ENCODE measurements around the gene ACTN4. TPM values are rescaled to one million over a fixed set of nuclear protein-coding genes. Genes with fewer than 3 reads are reported as not detected.

The ACTN4 gene
- total RNA-seq, 1 donor from 2014 or later: 975 TPM

- no peaks in the 10 kb centered on the region for H3K36me3 Mint-ChIP-seq (ENCODE audit: unreplicated experiment)
- no peak overlapping the region for H3K4me3 Mint-ChIP-seq (ENCODE audit: unreplicated experiment)
Measured at GRCh38 chr19:38717051-38717450, 69.6 kb downstream of the ACTN4 start.

GRCh38 chr19:38717855-38718254 is 70.4 kb downstream of the ACTN4 start:
- no peak for DNase-seq
- Mint-ChIP-seq H3K27ac (ENCODE audit: unreplicated experiment) (no peak overlapping the region), H3K36me3 (ENCODE audit: unreplicated experiment) (no peaks in the 10 kb centered on the region), H3K4me3 (ENCODE audit: unreplicated experiment) (no peak overlapping the region), H3K27me3 (ENCODE audit: unreplicated experiment) (peaks cover 12% of the 10 kb centered on the region), H3K4me1 (ENCODE audit: low read depth, unreplicated experiment) (no peaks in the 10 kb centered on the region), H3K9me3 (ENCODE audit: unreplicated experiment) (peaks cover 11% of the 10 kb centered on the region)
- TF ChIP-seq, protein P1, sequence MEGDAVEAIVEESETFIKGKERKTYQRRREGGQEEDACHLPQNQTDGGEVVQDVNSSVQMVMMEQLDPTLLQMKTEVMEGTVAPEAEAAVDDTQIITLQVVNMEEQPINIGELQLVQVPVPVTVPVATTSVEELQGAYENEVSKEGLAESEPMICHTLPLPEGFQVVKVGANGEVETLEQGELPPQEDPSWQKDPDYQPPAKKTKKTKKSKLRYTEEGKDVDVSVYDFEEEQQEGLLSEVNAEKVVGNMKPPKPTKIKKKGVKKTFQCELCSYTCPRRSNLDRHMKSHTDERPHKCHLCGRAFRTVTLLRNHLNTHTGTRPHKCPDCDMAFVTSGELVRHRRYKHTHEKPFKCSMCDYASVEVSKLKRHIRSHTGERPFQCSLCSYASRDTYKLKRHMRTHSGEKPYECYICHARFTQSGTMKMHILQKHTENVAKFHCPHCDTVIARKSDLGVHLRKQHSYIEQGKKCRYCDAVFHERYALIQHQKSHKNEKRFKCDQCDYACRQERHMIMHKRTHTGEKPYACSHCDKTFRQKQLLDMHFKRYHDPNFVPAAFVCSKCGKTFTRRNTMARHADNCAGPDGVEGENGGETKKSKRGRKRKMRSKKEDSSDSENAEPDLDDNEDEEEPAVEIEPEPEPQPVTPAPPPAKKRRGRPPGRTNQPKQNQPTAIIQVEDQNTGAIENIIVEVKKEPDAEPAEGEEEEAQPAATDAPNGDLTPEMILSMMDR (IDR thresholded peaks at IDR 0.05; ENCODE audit: partially characterized antibody, unreplicated experiment): no peak

More at GRCh38 chr19:38717051-38717450, 69.6 kb downstream of the ACTN4 start:
- Mint-ChIP-seq H3K27ac (ENCODE audit: unreplicated experiment) (no peak overlapping the region), H3K27me3 (ENCODE audit: unreplicated experiment) (peaks cover 12% of the 10 kb centered on the region), H3K4me1 (ENCODE audit: low read depth, unreplicated experiment) (no peaks in the 10 kb centered on the region), H3K9me3 (ENCODE audit: unreplicated experiment) (peaks cover 11% of the 10 kb centered on the region)
- DNase-seq: no peak
- TF ChIP-seq, protein P1 (IDR thresholded peaks at IDR 0.05; ENCODE audit: partially characterized antibody, unreplicated experiment): no peak

DNA sequence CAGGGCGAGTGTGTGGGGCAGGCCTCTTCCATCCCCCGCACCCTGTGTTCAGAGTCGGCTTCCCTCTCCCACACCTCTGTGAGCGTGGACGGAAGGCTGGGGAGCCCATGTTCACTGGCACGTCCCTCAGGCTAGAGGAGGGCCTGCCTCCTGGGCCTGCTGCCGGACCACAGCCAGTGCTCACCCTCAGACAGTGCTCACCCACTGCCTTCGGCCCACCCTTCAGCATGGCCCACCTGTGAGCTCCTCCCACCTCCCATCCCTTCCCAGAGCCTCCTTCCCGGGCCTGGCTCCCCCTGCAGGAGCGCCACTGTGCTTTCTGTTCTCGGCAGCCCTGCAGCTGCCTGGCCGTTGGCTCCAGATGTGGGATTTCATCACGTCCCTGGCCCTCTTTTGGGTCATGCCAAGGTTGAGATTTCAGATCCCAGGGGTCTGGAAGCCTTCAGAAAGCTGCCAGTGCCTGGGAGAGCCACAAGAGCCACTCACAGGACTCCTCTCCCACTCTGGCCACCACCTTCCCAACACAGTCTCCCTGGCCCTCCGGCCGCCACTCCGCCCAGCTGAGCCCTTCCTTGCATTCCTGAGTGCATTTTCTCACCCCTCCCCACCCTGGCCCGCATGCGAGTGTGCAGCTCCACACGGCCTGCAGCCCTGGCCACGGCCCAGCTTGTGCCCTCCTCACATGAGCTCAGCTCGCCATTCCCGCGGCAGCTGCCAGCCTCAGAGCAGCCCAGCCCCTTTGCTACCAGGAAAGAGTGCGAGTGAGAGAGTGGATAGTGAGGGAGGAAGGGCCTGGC is 71.5 kb downstream of the ACTN4 start:
- Mint-ChIP-seq H3K27me3 (ENCODE audit: unreplicated experiment) (peaks cover 10% of the 10 kb centered on the region), H3K4me1 (ENCODE audit: low read depth, unreplicated experiment) (no peaks in the 10 kb centered on the region), H3K9me3 (ENCODE audit: unreplicated experiment) (peaks cover 3% of the 10 kb centered on the region), H3K36me3 (ENCODE audit: unreplicated experiment) (no peaks in the 10 kb centered on the region), H3K27ac (ENCODE audit: unreplicated experiment) (peak overlapping the region; percentile 62), H3K4me3 (ENCODE audit: unreplicated experiment) (no peak overlapping the region)
- DNase-seq: no peak
- TF ChIP-seq, protein P1 (IDR thresholded peaks at IDR 0.05; ENCODE audit: partially characterized antibody, unreplicated experiment): no peak

DNA sequence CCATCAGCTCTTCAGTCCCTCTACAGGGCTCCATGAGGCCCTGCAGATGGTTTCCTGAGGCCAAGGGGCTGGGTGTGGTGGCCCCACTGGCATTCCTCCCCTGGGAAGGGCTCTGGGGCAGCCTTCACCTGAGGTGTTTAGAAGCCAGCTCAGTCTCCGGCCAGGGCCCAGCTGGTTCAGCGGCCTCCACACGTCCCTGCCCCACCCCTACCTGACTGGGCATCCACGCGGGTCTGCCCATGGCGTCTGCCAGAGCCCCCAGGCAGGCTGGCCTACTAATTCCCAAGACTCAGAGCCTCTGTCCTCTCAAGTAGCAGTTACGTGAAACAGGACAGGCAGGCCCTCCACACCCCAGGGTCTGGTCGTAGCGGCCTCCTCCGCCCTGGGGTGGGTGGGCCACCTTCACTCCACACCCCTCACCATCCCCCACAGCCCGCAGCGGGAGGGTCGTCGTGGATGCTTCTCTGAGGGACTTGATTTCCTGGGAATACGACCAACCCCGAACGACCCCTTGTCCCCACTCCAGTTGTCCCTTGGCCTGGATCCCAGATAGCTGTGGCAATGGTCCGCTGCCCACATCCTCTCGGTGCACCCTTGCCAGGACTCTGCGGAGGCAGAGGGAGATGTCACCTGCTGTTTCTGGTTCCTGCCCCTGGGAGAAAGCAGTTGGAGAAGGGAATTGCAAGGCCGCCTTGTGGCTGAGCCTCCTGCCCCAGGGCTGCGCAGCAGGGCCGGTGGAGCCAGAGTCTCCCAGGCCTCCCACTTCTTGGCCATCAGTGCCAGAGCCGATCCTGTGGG is 72.5 kb downstream of the ACTN4 start:
- Mint-ChIP-seq H3K4me3 (ENCODE audit: unreplicated experiment) (no peak overlapping the region), H3K9me3 (ENCODE audit: unreplicated experiment) (peaks cover 3% of the 10 kb centered on the region), H3K4me1 (ENCODE audit: low read depth, unreplicated experiment) (no peaks in the 10 kb centered on the region), H3K27ac (ENCODE audit: unreplicated experiment) (no peak overlapping the region), H3K27me3 (ENCODE audit: unreplicated experiment) (peaks cover 7% of the 10 kb centered on the region), H3K36me3 (ENCODE audit: unreplicated experiment) (no peaks in the 10 kb centered on the region)
- TF ChIP-seq, protein P1 (IDR thresholded peaks at IDR 0.05; ENCODE audit: partially characterized antibody, unreplicated experiment): no peak
- DNase-seq: no peak
